Urothelium cell line (cell line): ENCODE measurements around the gene ABRACL.
A peak's percentile ranks its signal among the peaks of the same experiment; 100 is the strongest.

ENCODE experiments used
- DNase-seq: peaks from one replicate; pipeline ENCODE4 v3.0.0; 2011; ENCODE audit warnings: low spot score, mixed read lengths
- FAIRE-seq: peaks from 2 replicates; lab custom pipeline; 2011; peaks lifted over from hg19 to GRCh38; lab: Jason Lieb, UNC

Gene ABRACL

GRCh38 chr6:139051396-139052060 lies 23.0 kb downstream of the ABRACL start:
- DNase-seq: no peak
- FAIRE-seq: no peak

DNA sequence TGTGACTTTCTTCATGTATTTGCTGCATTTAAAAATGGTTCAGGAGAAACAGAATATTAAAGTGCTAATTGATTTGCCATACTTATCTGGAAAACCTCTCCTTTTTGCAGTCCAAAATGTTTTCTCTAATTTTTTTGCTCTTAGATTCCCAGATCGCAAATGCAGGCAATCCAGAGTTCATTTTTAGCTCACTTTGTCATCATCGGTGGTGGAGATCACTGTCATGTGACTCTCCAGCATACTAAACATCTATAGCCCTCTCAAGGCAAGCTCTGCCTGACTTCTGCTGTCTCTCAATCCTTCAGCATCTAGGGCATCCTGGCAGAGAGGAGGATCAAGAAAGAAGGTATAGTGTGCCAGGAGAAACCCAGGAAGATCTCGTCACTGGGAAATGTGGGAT lies 24.8 kb downstream of the ABRACL start:
- no peak for FAIRE-seq
- no peak for DNase-seq

- no peak for DNase-seq
- FAIRE-seq: no peak
Measured at GRCh38 chr6:139054001-139054400, 25.5 kb downstream of the ABRACL start.

DNA sequence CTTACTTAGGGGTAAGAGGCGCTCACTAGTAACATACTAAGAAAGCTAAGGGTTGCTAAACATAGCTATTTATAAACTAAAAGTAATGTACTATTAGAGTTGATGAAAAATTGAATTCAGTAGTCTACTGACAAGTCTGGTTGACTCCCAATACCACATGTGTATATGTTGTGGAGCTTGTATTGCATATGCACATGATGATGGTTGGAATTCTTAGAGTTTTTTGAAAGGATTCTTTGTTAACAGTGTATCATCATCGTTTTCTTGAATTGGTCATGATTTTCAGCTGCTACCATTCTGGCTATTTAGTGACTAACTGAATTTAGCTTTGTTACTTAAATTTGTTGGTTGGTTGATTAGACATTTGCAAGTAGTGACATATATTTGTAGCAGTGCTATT lies 27.2 kb downstream of the ABRACL start:
- no peak for FAIRE-seq

DNA sequence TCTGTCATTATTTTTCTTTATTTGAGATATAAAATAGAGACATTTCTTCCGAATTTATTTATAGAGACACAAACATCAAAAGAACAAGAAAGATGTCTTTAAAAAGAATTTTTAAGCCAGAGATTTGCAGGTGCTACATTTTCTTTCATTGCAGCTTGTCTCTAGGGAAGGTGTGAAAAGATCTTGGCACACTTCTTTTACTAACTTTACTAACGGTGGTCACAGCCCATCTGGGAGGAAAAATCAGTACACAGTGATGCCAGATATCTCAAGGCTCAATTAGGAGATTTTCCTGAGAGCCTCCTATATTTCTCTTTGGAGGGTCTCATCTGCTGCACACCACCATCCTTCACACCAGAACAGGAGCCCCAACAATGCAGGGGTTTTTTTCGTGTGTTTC lies 29.5 kb downstream of the ABRACL start:
- DNase-seq (no peak), FAIRE-seq (no peak)

More for the DNA sequence above, 27.2 kb downstream of the ABRACL start:
- no peak for DNase-seq

GRCh38 chr6:139060332-139060731 lies 31.8 kb downstream of the ABRACL start:
- FAIRE-seq (no peak), DNase-seq (no peak)

DNA sequence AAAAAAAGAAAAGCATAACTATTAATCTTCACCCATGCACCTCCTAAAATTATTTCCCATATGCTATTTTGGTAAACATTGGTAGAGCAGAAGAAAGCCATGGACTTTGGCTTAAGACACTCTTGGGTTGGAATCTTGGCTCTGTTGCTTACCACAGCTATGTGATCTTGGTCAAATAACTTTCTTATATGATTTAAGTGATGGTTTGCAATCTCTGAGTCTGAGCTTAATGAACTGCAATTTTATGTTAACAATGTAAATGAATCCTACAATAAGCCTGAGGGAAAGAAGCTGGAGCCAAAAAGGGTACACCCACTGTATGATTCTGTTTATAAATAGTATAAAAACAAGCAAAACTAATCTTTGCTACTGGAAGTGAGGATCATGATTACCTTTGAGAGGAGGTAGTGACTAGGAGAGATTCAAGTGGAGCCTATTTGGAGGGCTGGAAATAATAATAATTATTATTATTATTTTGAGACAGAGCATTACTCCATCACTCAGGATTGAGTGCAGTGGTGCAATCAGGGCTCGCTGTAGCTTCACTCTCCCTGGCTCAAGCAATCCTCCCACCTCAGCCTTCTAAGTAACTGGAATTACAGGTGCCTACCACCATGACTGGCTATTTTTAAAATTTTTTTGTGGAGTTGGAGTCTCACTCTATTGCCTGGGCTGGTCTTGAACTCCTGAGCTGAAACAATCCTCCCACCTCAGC lies 34.5 kb downstream of the ABRACL start:
- no peak for DNase-seq
- no peak for FAIRE-seq

DNA sequence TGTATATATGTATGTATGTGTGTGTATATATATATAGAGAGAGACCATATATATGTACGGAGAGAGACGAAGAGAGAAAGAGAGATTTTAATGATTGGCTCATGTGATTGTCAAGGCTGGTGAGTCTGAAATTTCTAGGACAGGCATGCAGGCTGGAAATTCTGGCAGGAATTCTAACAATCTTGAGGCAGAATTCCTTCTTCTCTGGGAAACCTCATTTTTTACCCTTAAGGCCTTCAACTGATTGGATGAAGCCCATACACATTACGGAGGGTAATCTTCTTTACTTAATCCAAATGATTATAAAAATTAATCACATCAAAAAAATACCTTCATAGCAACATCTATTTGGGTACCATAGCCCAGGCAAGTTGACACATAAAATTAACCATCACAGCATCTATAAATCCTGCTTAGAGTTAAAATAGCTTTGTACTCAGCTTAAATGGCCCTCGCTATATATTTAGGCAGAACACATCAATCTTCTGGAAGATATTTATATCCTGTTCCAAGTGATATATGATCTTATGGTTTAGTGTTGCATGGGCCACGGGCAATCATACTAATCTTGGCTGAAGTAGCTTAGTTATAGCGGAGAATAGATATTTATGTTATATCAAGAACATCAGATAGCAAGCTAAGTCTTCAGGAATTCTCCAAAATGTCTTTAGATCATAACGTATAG lies 36.6 kb downstream of the ABRACL start:
- DNase-seq (no peak), FAIRE-seq (no peak)

- no peak for DNase-seq
- FAIRE-seq: no peak
Measured at GRCh38 chr6:139066080-139066479, 37.5 kb downstream of the ABRACL start.

DNA sequence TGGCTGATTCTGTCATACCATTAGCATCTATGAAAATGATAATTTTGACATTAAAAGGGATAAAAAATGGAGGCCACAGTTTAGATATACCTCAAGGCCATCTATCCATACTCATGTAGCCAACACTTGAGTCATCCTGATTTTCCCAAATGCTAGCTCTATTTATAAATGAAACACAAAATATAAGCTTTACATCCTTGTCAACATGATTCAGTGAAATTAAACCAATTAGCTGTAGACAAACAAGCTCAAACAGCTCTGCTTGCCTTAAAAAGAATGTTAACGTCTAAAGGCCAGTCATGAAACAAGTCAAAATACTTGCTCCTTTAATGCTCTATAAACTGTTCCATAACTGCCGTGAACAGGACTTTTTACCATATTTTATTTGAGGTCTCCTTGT lies 40.3 kb downstream of the ABRACL start:
- DNase-seq (no peak), FAIRE-seq (no peak)

DNA sequence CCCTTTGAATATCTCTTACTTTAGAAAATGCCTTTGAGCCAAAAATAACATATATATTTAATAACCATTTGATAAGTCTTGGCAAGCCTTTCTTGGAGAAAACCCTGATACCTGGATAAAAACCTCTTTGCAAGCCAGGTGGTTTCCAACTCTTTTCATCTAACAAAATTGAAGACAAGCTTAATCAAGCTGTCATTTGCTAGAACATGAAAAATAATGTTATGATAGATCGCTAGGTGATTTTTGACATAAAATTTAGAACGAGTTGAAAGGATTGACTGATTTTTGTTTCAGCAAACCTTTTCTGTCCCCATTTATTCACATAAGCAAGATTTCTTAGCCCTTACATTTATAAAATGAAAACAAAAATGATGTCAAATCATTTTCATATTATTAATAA lies 44.6 kb downstream of the ABRACL start:
- FAIRE-seq: no peak
- no peak for DNase-seq

GRCh38 chr6:139079018-139079417 lies 50.5 kb downstream of the ABRACL start:
- DNase-seq (no peak), FAIRE-seq (no peak)

- FAIRE-seq: no peak
- DNase-seq: peak; percentile 13
Measured at GRCh38 chr6:139080255-139080920, 51.8 kb downstream of the ABRACL start.

- DNase-seq (no peak), FAIRE-seq (no peak)
Measured at GRCh38 chr6:139081471-139081870, 52.9 kb downstream of the ABRACL start.

- no peak for FAIRE-seq
Measured at GRCh38 chr6:139082370-139082769, 53.8 kb downstream of the ABRACL start.

GRCh38 chr6:139091826-139092225 lies 63.3 kb downstream of the ABRACL start:
- FAIRE-seq (no peak), DNase-seq (no peak)

More at GRCh38 chr6:139082370-139082769, 53.8 kb downstream of the ABRACL start:
- DNase-seq: no peak
